NCI-H446 (cell line): Measurements from ENCODE around the gene TFF3.

Experiments used
- DNase-seq, 2 experiments: peaks; one replicate each; lab custom pipeline; 2025; lab: John Stamatoyannopoulos, UW

The TFF3 gene

GRCh38 chr21:42266971-42267556, 48.1 kb downstream of the TFF3 start:
- no peak for DNase-seq

- DNase-seq: no peak
Measured at GRCh38 chr21:42265231-42265812, 49.9 kb downstream of the TFF3 start.

GRCh38 chr21:42264245-42265195, 50.7 kb downstream of the TFF3 start:
- DNase-seq: no peak

- no peak for DNase-seq
Measured at GRCh38 chr21:42263591-42264131, 51.5 kb downstream of the TFF3 start.

GRCh38 chr21:42262831-42263231, 52.4 kb downstream of the TFF3 start:
- DNase-seq: no peak

GRCh38 chr21:42261829-42262200, 53.4 kb downstream of the TFF3 start:
- DNase-seq: no peak
